NCI-H2227 treated with DMSO at 0.1 percent for 48 hours (cell line): Measurements from ENCODE around the gene AOC1.

Source experiments
- DNase-seq: peaks from one replicate; lab custom pipeline; 2025; lab: John Stamatoyannopoulos, UW

Gene AOC1

GRCh38 chr7:150857276-150858055 lies 5.1 kb downstream of the AOC1 start:
- no peak for DNase-seq

- DNase-seq: no peak
Measured at GRCh38 chr7:150858236-150859197, 6.2 kb downstream of the AOC1 start.

GRCh38 chr7:150860291-150860977 lies 8.1 kb downstream of the AOC1 start:
- no peak for DNase-seq

- DNase-seq: no peak
Measured at GRCh38 chr7:150860978-150861295, 8.6 kb downstream of the AOC1 start.

- DNase-seq: no peak
Measured at GRCh38 chr7:150862356-150862755, 10.0 kb downstream of the AOC1 start.

DNA sequence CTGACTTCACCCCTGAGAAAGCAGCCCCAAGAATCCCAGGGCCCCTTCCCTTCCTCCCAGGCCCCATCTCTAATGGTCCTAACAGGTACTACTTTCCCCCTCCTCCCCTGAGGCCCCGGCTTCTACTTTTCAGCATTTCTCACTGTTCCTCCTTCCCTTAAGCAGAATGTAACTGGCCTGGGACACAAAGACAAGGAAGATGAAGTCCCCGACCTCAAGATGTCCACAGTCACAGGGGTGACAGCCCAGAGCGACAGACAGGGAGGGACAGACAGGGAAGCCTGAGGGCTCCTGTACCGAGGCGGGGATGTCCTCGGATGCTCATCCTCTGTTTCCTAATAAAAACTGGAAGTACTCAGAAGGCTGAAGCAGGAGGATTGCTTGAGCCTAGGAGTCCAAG lies 11.6 kb downstream of the AOC1 start:
- no peak for DNase-seq

DNA sequence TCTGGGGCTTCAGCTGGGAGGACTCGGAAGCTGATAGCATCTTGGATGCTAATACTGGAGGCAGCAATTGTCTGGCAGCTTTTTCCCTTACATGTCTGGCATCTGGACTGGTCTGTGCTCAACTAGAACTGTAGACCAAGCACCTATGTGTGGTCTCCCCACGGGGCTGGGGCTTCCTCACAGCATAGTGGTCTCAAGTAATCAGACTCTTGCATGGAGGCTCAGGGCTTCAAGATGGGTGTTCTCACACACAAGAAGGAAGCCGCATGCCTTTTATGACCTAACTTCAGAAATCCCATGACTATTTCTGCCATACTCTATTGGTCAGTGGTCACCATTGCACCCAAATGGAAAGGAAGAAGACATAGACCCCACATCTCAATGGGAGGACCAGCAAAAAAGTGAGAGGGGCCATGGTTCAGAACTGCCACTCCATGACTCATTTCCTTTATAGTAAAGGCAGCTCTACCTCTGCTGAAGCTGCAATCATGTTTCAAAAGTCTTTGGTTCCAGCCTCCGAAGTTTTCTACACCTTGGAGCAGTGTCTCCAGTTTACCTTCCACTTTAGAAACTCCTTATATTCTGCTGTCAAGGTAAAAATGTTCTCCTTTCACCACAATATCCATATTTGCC lies 14.7 kb downstream of the AOC1 start:
- DNase-seq: no peak

- DNase-seq: no peak
Measured at GRCh38 chr7:150867605-150868004, 15.3 kb downstream of the AOC1 start.

GRCh38 chr7:150869467-150869866 lies 17.1 kb downstream of the AOC1 start:
- no peak for DNase-seq

- no peak for DNase-seq
Measured at GRCh38 chr7:150871601-150872000, 19.3 kb downstream of the AOC1 start.

- DNase-seq: no peak
Measured at GRCh38 chr7:150874401-150875198, 22.3 kb downstream of the AOC1 start.

- DNase-seq: peak; percentile 29
Measured at GRCh38 chr7:150875791-150876190, 23.5 kb downstream of the AOC1 start.

DNA sequence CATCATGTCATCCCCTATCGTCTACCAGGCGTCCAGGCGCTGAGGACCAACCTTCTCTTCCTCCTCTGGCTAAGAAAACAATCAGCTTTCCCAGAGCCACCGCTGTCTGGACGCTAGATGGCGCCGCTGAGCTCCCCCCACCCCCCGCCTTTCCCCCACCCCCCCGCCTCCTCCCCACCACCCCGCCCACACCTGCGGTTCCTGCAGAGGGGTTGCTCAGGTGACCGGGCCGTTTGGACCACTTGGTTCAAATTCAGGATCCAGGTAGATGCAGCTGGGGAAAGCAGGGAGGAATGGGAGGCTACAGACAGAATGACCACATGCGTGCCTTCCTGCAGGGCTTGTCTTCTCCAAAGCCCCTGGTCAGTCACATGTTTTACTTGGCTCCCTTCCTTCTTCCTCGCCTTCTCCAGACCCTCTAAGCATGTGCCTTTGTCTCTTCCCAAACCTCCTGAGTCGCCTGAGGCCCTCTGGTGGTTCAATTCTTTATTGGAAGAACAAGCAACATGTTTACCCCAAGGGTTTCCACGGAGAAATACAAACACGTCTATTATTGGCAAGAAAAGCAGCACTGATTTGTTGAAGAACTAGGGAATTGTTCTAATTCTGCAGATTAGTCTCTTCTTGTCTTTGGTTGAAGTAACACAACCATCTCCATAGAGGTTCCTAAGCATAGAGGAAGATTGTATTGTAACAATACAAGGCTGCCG lies 24.7 kb downstream of the AOC1 start:
- DNase-seq: peak; percentile 95

GRCh38 chr7:150877536-150877935 lies 25.2 kb downstream of the AOC1 start:
- peak; percentile 74 for DNase-seq

GRCh38 chr7:150879345-150879744 lies 27.0 kb downstream of the AOC1 start:
- DNase-seq: no peak

DNA sequence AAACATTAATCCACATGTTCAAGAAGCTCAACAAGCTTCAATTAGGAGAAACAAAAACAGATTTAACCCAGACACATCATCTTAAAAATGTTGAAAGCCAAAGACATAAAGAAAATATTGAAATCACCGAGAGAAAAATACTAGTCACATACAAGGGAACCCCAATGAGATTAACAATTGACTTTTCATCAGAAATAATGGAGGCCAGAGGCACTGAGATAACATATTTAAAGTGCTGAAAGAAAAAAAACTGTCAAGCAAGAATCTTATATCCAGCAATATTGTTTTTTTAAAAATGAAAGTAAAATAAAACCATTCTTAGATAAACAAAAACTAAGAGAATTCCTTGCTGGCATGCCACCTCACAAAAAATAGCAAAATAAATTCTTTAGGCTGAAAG lies 28.9 kb downstream of the AOC1 start:
- no peak for DNase-seq

- no peak for DNase-seq
Measured at GRCh38 chr7:150890853-150891584, 38.7 kb downstream of the AOC1 start.

GRCh38 chr7:150891740-150892139 lies 39.4 kb downstream of the AOC1 start:
- DNase-seq: no peak

- DNase-seq: no peak
Measured at GRCh38 chr7:150895809-150896208, 43.5 kb downstream of the AOC1 start.
